Measurements from ENCODE around the gene AGBL4. TPM values are rescaled to one million over a fixed set of nuclear protein-coding genes. Genes with fewer than 3 reads are reported as not detected.

Gene AGBL4
- total RNA-seq, 2 donors from 2014 or later, result not detected

DNA sequence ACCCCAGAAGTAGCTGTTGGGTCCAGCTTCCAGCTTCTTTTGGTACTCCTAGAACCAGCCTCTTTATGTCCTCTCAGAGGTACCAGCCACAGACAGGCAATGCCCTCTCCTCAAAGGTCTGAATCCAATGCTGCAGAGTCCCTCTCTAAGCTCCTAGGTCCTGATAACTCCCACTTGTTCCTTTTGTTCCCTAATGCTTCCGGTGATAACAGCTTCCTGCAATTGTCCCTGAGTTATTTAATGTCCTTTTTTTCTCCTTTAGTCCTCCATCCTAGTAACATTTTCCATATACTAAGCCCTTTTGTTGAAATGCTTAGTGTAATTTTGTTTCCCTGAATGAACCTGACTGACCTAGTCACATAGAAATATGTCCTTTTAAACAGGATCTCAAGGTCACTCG is 1045.3 kb downstream of the AGBL4 start:
- Histone ChIP-seq H3K36me3 (no peaks in the 10 kb centered on the region), H3K27ac (no peak overlapping the region), H3K4me1 (ENCODE audit: control insufficient read depth in 1 of 2, low read depth in 2 of 2) (no peaks in the 10 kb centered on the region), H3K4me3 (no peak overlapping the region), H3K9me3 (no peaks in the 10 kb centered on the region), H3K27me3 (replicated peaks; ENCODE audit: insufficient read depth) (no peaks in the 10 kb centered on the region)
- ATAC-seq (ENCODE audit: insufficient number of reproducible peaks, low FRiP score, low read depth) (no peak), DNase-seq (ENCODE audit: low spot score) (no peak)
- TF ChIP-seq, protein P1, sequence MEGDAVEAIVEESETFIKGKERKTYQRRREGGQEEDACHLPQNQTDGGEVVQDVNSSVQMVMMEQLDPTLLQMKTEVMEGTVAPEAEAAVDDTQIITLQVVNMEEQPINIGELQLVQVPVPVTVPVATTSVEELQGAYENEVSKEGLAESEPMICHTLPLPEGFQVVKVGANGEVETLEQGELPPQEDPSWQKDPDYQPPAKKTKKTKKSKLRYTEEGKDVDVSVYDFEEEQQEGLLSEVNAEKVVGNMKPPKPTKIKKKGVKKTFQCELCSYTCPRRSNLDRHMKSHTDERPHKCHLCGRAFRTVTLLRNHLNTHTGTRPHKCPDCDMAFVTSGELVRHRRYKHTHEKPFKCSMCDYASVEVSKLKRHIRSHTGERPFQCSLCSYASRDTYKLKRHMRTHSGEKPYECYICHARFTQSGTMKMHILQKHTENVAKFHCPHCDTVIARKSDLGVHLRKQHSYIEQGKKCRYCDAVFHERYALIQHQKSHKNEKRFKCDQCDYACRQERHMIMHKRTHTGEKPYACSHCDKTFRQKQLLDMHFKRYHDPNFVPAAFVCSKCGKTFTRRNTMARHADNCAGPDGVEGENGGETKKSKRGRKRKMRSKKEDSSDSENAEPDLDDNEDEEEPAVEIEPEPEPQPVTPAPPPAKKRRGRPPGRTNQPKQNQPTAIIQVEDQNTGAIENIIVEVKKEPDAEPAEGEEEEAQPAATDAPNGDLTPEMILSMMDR (IDR thresholded peaks at IDR 0.05), result no peak

DNA sequence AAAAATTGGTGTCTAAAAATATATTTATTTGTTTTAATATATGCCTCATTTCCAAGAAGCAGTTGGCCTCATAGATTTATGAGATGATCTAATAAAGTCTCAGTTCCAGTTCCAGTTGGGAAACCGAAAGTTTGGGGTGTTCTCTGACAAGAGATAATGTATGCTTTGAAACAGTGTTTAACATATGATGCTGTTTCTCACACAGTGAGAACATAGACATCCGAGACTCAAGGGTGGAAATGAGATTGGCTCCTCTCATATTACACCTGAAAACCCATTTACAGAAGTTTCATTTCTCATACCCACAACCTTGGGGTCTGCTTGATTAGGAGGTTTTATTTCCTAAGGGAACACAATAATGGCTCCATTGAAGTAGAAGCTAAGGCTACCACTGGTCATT is 1046.5 kb downstream of the AGBL4 start:
- Histone ChIP-seq H3K9me3 (no peaks in the 10 kb centered on the region), H3K4me3 (no peak overlapping the region), H3K27ac (no peak overlapping the region), H3K36me3 (no peaks in the 10 kb centered on the region), H3K4me1 (ENCODE audit: control insufficient read depth in 1 of 2, low read depth in 2 of 2) (no peaks in the 10 kb centered on the region), H3K27me3 (replicated peaks; ENCODE audit: insufficient read depth) (no peaks in the 10 kb centered on the region)
- DNase-seq (ENCODE audit: low spot score) (no peak), ATAC-seq (ENCODE audit: insufficient number of reproducible peaks, low FRiP score, low read depth) (no peak)
- TF ChIP-seq, protein P1 (IDR thresholded peaks at IDR 0.05), result no peak

DNA sequence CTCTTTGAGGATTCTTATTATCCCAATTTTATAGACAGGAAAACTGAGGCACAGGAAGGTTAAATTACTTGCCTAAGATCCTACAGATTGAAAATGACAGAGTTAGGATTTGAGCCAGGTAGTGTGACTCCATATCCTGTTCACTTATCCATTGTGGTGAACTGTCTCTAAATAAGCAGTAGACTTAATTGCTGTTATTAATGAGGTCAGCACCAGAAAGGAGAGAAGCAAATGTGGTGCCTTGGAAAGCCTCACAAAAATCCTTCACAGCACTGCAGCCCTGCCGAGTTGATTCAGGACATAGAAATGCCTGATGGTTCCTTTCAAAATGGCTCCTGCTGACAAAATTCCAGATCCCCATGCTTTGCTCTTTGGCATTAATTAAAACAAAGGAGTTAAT is 1053.8 kb downstream of the AGBL4 start:
- Histone ChIP-seq H3K27me3 (replicated peaks; ENCODE audit: insufficient read depth) (no peaks in the 10 kb centered on the region), H3K4me1 (ENCODE audit: control insufficient read depth in 1 of 2, low read depth in 2 of 2) (no peaks in the 10 kb centered on the region), H3K36me3 (no peaks in the 10 kb centered on the region), H3K4me3 (no peak overlapping the region), H3K9me3 (no peaks in the 10 kb centered on the region), H3K27ac (no peak overlapping the region)
- TF ChIP-seq, protein P1 (IDR thresholded peaks at IDR 0.05), result no peak
- ATAC-seq (ENCODE audit: insufficient number of reproducible peaks, low FRiP score, low read depth) (no peak), DNase-seq (ENCODE audit: low spot score) (no peak)

DNA sequence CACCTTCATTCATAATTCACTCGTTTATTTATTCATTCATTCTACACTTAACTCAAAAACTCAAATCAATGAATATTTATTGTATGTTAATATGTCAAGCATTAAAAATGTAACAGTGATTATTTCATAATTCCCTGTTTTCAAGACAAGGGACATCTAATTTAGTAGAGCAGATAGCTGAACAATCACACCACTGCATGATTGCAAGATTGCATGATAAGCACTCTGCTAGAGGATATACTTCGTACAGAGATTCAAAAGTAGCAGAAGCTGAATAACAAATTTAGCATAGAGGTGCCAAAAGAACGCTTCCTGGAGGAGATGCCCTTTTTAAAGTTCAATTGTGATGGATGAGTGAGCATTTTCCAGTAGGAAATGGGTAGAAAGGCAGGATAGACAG is 1056.4 kb downstream of the AGBL4 start:
- Histone ChIP-seq H3K9me3 (no peaks in the 10 kb centered on the region), H3K4me3 (no peak overlapping the region), H3K27me3 (replicated peaks; ENCODE audit: insufficient read depth) (no peaks in the 10 kb centered on the region), H3K36me3 (no peaks in the 10 kb centered on the region), H3K27ac (no peak overlapping the region), H3K4me1 (ENCODE audit: control insufficient read depth in 1 of 2, low read depth in 2 of 2) (no peaks in the 10 kb centered on the region)
- TF ChIP-seq, protein P1 (IDR thresholded peaks at IDR 0.05), result no peak
- DNase-seq (ENCODE audit: low spot score) (no peak), ATAC-seq (ENCODE audit: insufficient number of reproducible peaks, low FRiP score, low read depth) (no peak)

DNA sequence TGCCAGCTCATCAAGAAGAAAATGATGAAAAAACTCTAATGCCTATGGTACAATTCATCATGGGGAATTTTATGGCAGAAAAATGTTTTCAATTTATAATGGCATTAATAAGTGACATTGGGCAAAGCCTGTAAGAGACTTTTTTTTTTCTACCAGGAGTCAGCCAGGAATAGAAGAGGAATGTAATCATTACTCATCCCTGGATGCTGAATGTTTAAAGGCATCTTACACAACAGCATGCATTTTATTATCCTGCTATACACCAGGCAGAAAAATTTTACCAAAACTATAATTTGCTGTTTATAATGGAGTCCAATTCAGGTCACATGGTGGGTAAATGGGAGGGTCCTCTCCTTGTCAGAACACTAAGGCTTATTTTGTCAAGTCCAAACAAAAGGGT is 1057.2 kb downstream of the AGBL4 start:
- Histone ChIP-seq H3K4me3 (no peak overlapping the region), H3K27me3 (replicated peaks; ENCODE audit: insufficient read depth) (no peaks in the 10 kb centered on the region), H3K36me3 (no peaks in the 10 kb centered on the region), H3K9me3 (no peaks in the 10 kb centered on the region), H3K27ac (no peak overlapping the region), H3K4me1 (ENCODE audit: control insufficient read depth in 1 of 2, low read depth in 2 of 2) (no peaks in the 10 kb centered on the region)
- ATAC-seq (ENCODE audit: insufficient number of reproducible peaks, low FRiP score, low read depth), result no peak
- no peak for DNase-seq (ENCODE audit: low spot score)
- TF ChIP-seq, protein P1 (IDR thresholded peaks at IDR 0.05), result no peak
